K562 (cell line): ENCODE measurements around the gene SHB. TPM values are rescaled to one million over a fixed set of nuclear protein-coding genes. Genes with fewer than 3 reads are reported as not detected.
A peak's percentile ranks its signal among the peaks of the same experiment; 100 is the strongest.

Experiments
- ATAC-seq: fragments of 200-7000 bp; cut with Tn5 transposase; 3 replicates; pipeline ENCODE4 v1.9.1; 2020; ENCODE audit warnings: moderate library complexity
- BruUV-seq: library from RNA; stranded (reverse); fragments of 400-500 nt; replicated peaks from 2 replicates; lab custom pipeline; 2021; lab: Mats Ljungman, UMichigan
- CTCF ChIA-PET: fragments of 300-600 bp; formaldehyde crosslinking; extraction: SDS; loops from one replicate; lab custom pipeline; 2021; ENCODE audit warnings: low intra/inter-chr PET ratio; lab: Yijun Ruan, JAX
- POLR2A ChIA-PET: fragments of 300-600, 350-650 bp; sonication (Branson Sonifier 250); formaldehyde crosslinking; extraction: SDS; loops from one replicate; lab custom pipeline; 2021; ENCODE audit warnings: antibody characterized with exemption, inconsistent platforms; lab: Yijun Ruan, JAX
- DNase-seq, 4 experiments: peaks; one replicate each; pipeline versions ENCODE4 v3.0.0 to v3.0.0-alpha.2; 2011 to 2018; ENCODE audit warnings: low spot score in 3 of 4, mixed read lengths in 3 of 4; ENCODE audit errors: extremely low read depth in 1 of 4
- FAIRE-seq: peaks from 2 replicates; lab custom pipeline; 2011; peaks lifted over from hg19 to GRCh38; lab: Jason Lieb, UNC
- H2AFZ ChIP-seq: 2 replicates; pipeline ENCODE4 v1.6.0; 2011; ENCODE audit warnings: low read depth, low read length, control low read depth, inconsistent platforms
- H3K27ac ChIP-seq: fragments of 200-600 bp; 3 replicates; pipeline ENCODE4 v1.8.0; 2011; ENCODE audit warnings: low read depth, mild to moderate bottlenecking, control low read depth, inconsistent platforms, low read length, moderate library complexity, mixed read lengths; ENCODE audit errors: extremely low read depth
- H3K27me3 ChIP-seq, 2 experiments: fragments of 300-600 bp in 1 of 2; 2 replicates in 1 of 2; 3 replicates in 1 of 2; pipeline versions ENCODE4 v1.6.0 to v1.8.0; 2011; ENCODE audit warnings: inconsistent platforms in 2 of 2, low read length in 2 of 2, mild to moderate bottlenecking in 1 of 2, mixed read lengths in 1 of 2, moderate library complexity in 1 of 2; ENCODE audit not compliant: control insufficient read depth in 2 of 2, insufficient read depth in 2 of 2
- H3K36me3 ChIP-seq: fragments of 300-600 bp; 3 replicates; pipeline ENCODE4 v1.8.0; 2011; ENCODE audit warnings: mild to moderate bottlenecking, low read length, inconsistent platforms; ENCODE audit not compliant: control insufficient read depth, insufficient read depth
- H3K4me1 ChIP-seq, 2 experiments: fragments of 200-600 bp in 1 of 2; replicated peaks in 1 of 2; 2 replicates in 1 of 2; 3 replicates in 1 of 2; pipeline versions ENCODE4 v1.5.1 to v1.8.0; 2011; ENCODE audit warnings: inconsistent platforms in 2 of 2, low read length in 2 of 2, mild to moderate bottlenecking in 1 of 2, mixed read lengths in 1 of 2, moderate library complexity in 1 of 2; ENCODE audit not compliant: control insufficient read depth in 2 of 2, insufficient read depth in 2 of 2
- H3K4me2 ChIP-seq: 2 replicates; pipeline ENCODE4 v1.6.1; 2011; ENCODE audit warnings: low read length, control low read depth, inconsistent platforms, mixed read lengths; ENCODE audit not compliant: insufficient read depth
- H3K4me3 ChIP-seq: fragments of 200-600 bp; sonication (generic), shearing (Covaris generic); 2 replicates; pipeline ENCODE4 v1.5.1; 2016; ENCODE audit warnings: control low read depth, inconsistent platforms
- H3K79me2 ChIP-seq: fragments of 200-600 bp; 3 replicates; pipeline ENCODE4 v1.8.0; 2011; ENCODE audit warnings: low read length, inconsistent platforms; ENCODE audit not compliant: control insufficient read depth, insufficient read depth
- H3K9ac ChIP-seq, 2 experiments: 2 replicates each; pipeline versions ENCODE4 v1.6.0 to v1.6.1; 2011; ENCODE audit warnings: low read depth in 2 of 2, low read length in 2 of 2, control low read depth in 1 of 2, inconsistent platforms in 1 of 2, mild to moderate bottlenecking in 1 of 2, mixed read lengths in 1 of 2; ENCODE audit not compliant: insufficient read depth in 1 of 2
- H3K9me1 ChIP-seq: one replicate; pipeline ENCODE4 v1.6.0; 2011; ENCODE audit warnings: inconsistent platforms, mild to moderate bottlenecking, low read length, moderate library complexity; ENCODE audit not compliant: control insufficient read depth, insufficient read depth
- H3K9me3 ChIP-seq: replicated peaks from 2 replicates; pipeline ENCODE4 v1.5.1; 2011; ENCODE audit warnings: low read depth, low read length, inconsistent platforms; ENCODE audit not compliant: control insufficient read depth, insufficient read depth
- H4K20me1 ChIP-seq: replicated peaks from 2 replicates; pipeline ENCODE4 v1.6.1; 2011; ENCODE audit warnings: low read length, inconsistent platforms, mixed read lengths; ENCODE audit not compliant: control insufficient read depth, insufficient read depth
- KDM1A ChIP-seq, 2 experiments: fragments of 450-650 bp; IDR thresholded peaks; 2 replicates each; pipeline ENCODE4 v1.6.1; 2016; ENCODE audit warnings: mild to moderate bottlenecking in 2 of 2
- NR2C1 ChIP-seq, 2 experiments: fragments of 450-650 bp; IDR thresholded peaks; 2 replicates each; pipeline ENCODE4 v1.6.1; 2017; ENCODE audit warnings: mild to moderate bottlenecking in 2 of 2, antibody characterized with exemption in 1 of 2, inconsistent platforms in 1 of 2, missing compliant biosample characterization in 1 of 2, missing genetic modification characterization in 1 of 2
- NR2C2 ChIP-seq, 2 experiments: fragments of 200-800 bp in 1 of 2; sonication (Bioruptor generic) in 1 of 2; sonication (generic) in 1 of 2; formaldehyde crosslinking in 1 of 2; IDR thresholded peaks; 2 replicates each; pipeline versions ENCODE4 v1.6.1 to v1.8.0; 2016 to 2022; ENCODE audit warnings: mild to moderate bottlenecking in 1 of 2, missing compliant biosample characterization in 1 of 2, missing genetic modification characterization in 1 of 2, missing genetic modification reagents in 1 of 2
- WGBS: fragments of 100-300 bp; shearing (Covaris generic); methylation state at CpG from one replicate; pipeline ENCODE4 v1.1.6; 2016; ENCODE audit warnings: low coverage, mixed read lengths; ENCODE audit not compliant: insufficient coverage; ENCODE audit errors: missing lambda C conversion rate; 5-methylcytosine and 5-hydroxymethylcytosine counted together
- in situ Hi-C: fragments of 300-500 bp; cut with MboI; formaldehyde crosslinking; loops from 4 replicates; pipeline ENCODE4 v1.15.0; 2018; ENCODE audit warnings: inconsistent platforms, mixed read lengths
- intact Hi-C: fragments of 100-400 bp; cut with micrococcal nuclease; formaldehyde crosslinking; loops from 2 replicates; pipeline ENCODE4 v1.14.2; 2022
- polyA plus RNA-seq, 8 experiments: library from polyadenylated mRNA; depleted of rRNA in 4 of 8; stranded (reverse) in 5 of 8; unstranded in 3 of 8; fragments of >200 nt; fragmentation: Nextera tagmentation in 2 of 8; fragmentation: Illumina TruSeq in 1 of 8; extraction: Ambion mirVana in 2 of 8; extraction: Trizol in 1 of 8; gene quantifications; 2 replicates each; pipeline versions ENCODE4 v1.2.1 to v1.2.3, GENCODE V29; 2011 to 2014; ENCODE audit warnings: inconsistent platforms in 1 of 8, missing spikeins in 1 of 8
- total RNA-seq, 7 experiments: library from RNA; depleted of rRNA in 6 of 7; stranded (reverse); fragments of >200 nt in 6 of 7; fragmentation: Illumina TruSeq in 2 of 7; extraction: Trizol in 2 of 7; gene quantifications; 2 replicates each; pipeline versions ENCODE4 v1.2.1 to v1.2.3, GENCODE V29; 2011 to 2021; ENCODE audit warnings: low replicate concordance in 1 of 7
- TF ChIP-seq, protein P1 (sequence below), 2 experiments: fragments of 450-650 bp in 1 of 2; sonication (generic) in 1 of 2; formaldehyde crosslinking in 1 of 2; IDR thresholded peaks; 2 replicates each; pipeline versions ENCODE4 v1.7.1 to v1.9.0; 2016 to 2022; ENCODE audit warnings: inconsistent platforms in 1 of 2, mild to moderate bottlenecking in 1 of 2, missing genetic modification reagents in 1 of 2
- TF ChIP-seq, protein P2 (sequence below): fragments of 250-450 bp; sonication (Bioruptor Pico); IDR thresholded peaks from 2 replicates; pipeline ENCODE4 v1.4.0; 2020; ENCODE audit warnings: mild to moderate bottlenecking
- TF ChIP-seq, protein P3 (sequence below): fragments of 450-650 bp; formaldehyde crosslinking; IDR thresholded peaks from 2 replicates; pipeline ENCODE4 v1.4.0; 2020; ENCODE audit warnings: mild to moderate bottlenecking, mixed read lengths

Gene SHB
- total and polyA plus RNA-seq, 9 of the 15 experiments (the other 6 are each of a cell fraction or from before 2014, with no cell fraction given), result 0.78 to 16.0 (median 5.3) TPM

DNA sequence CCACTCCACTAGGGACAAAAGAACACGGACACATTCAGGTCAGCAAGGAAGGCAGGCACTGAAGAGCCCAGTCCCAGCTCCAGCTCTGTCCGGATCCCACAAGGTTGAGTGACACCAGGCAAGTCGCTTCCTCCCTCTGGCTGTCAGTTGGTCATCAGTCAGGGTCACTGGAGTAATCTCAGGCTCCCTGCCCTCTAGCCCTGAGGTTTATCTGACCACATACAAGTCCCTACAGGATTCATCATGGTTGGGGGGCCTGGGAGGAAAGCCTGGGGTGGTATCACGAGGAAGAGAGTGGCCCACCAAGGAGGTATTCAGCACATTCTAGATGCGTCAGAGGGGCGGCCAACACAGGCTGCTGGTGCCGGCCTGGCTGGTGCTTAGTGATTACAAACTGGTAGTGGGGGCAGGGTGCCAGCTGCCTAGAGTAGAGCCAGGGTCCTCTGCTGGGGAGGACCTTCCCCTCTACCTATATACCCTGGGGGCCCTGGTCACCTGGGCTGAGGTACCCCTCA lies 81.5 kb downstream of the SHB start:
- Histone ChIP-seq H3K27me3 (no peaks in the 10 kb centered on the region), H4K20me1 (0 out of 2 replicates have a peak, but pooled peaks cover 5% of the 10 kb centered on the region), H3K4me2 (no peak overlapping the region), H2AFZ (no peak overlapping the region), H3K27ac (no peak overlapping the region), H3K9ac (peak overlapping the region in 1 of 2 experiments; percentile 50; a peak in 2 of 4 replicates), H3K4me1 (peaks cover 25 to 38% of the 10 kb centered on the region in 2 experiments), H3K9me3 (no peaks in the 10 kb centered on the region), H3K36me3 (no peaks in the 10 kb centered on the region), H3K9me1 (peaks cover 2% of the 10 kb centered on the region), H3K4me3 (no peak overlapping the region), H3K79me2 (peaks cover 8% of the 10 kb centered on the region)
- in situ Hi-C loops (no loop called here), intact Hi-C loops (no loop called here)
- ATAC-seq (peak; percentile 23), DNase-seq (peak in 2 of 4 experiments; percentile 36 to 38), FAIRE-seq (peak; percentile 35)
- ChIA-PET CTCF (no interaction called here), POLR2A (interaction anchor here (0.6 to 0.9 kb wide), 2 partner anchors 51 to 264 kb away, joined by 3 read pairs; no protein-coding TSS in a partner anchor)
- no TSS peak for BruUV-seq
- 50% methylated on average over 7 of the region's 7 CpGs for WGBS
- TF ChIP-seq, protein P1, sequence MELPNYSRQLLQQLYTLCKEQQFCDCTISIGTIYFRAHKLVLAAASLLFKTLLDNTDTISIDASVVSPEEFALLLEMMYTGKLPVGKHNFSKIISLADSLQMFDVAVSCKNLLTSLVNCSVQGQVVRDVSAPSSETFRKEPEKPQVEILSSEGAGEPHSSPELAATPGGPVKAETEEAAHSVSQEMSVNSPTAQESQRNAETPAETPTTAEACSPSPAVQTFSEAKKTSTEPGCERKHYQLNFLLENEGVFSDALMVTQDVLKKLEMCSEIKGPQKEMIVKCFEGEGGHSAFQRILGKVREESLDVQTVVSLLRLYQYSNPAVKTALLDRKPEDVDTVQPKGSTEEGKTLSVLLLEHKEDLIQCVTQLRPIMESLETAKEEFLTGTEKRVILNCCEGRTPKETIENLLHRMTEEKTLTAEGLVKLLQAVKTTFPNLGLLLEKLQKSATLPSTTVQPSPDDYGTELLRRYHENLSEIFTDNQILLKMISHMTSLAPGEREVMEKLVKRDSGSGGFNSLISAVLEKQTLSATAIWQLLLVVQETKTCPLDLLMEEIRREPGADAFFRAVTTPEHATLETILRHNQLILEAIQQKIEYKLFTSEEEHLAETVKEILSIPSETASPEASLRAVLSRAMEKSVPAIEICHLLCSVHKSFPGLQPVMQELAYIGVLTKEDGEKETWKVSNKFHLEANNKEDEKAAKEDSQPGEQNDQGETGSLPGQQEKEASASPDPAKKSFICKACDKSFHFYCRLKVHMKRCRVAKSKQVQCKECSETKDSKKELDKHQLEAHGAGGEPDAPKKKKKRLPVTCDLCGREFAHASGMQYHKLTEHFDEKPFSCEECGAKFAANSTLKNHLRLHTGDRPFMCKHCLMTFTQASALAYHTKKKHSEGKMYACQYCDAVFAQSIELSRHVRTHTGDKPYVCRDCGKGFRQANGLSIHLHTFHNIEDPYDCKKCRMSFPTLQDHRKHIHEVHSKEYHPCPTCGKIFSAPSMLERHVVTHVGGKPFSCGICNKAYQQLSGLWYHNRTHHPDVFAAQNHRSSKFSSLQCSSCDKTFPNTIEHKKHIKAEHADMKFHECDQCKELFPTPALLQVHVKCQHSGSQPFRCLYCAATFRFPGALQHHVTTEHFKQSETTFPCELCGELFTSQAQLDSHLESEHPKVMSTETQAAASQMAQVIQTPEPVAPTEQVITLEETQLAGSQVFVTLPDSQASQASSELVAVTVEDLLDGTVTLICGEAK (IDR thresholded peaks at IDR 0.05), result no peak
- TF ChIP-seq, protein P1 (CRISPR knock-in tag; IDR thresholded peaks at IDR 0.05), result no peak
- TF ChIP-seq, protein P2, sequence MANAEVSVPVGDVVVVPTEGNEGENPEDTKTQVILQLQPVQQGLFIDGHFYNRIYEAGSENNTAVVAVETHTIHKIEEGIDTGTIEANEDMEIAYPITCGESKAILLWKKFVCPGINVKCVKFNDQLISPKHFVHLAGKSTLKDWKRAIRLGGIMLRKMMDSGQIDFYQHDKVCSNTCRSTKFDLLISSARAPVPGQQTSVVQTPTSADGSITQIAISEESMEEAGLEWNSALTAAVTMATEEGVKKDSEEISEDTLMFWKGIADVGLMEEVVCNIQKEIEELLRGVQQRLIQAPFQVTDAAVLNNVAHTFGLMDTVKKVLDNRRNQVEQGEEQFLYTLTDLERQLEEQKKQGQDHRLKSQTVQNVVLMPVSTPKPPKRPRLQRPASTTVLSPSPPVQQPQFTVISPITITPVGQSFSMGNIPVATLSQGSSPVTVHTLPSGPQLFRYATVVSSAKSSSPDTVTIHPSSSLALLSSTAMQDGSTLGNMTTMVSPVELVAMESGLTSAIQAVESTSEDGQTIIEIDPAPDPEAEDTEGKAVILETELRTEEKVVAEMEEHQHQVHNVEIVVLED (CRISPR knock-in tag), result no peak
- TF ChIP-seq KDM1A (IDR thresholded peaks at IDR 0.05) (peak; percentile 67 to 73; a peak in 3 of 4 replicates), NR2C2 (CRISPR knock-in tag; IDR thresholded peaks at IDR 0.05) (no peak), NR2C2 (tag; IDR thresholded peaks at IDR 0.05) (0 out of 2 replicates have a peak, but pooled peaks have one; percentile 29), NR2C1 (IDR thresholded peaks at IDR 0.05) (no peak), NR2C1 (tag; IDR thresholded peaks at IDR 0.05) (peak; percentile 28; the same call in 1 of the 2 replicates)
- TF ChIP-seq, protein P3, sequence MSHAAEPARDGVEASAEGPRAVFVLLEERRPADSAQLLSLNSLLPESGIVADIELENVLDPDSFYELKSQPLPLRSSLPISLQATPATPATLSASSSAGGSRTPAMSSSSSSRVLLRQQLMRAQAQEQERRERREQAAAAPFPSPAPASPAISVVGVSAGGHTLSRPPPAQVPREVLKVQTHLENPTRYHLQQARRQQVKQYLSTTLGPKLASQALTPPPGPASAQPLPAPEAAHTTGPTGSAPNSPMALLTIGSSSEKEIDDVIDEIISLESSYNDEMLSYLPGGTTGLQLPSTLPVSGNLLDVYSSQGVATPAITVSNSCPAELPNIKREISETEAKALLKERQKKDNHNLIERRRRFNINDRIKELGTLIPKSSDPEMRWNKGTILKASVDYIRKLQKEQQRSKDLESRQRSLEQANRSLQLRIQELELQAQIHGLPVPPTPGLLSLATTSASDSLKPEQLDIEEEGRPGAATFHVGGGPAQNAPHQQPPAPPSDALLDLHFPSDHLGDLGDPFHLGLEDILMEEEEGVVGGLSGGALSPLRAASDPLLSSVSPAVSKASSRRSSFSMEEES (CRISPR knock-in tag), result no peak
